HEK293 (cell line): ENCODE results near the gene ANGPTL4.

Experiments used
- CTCF ChIP-seq: fragments of 450-650 bp; formaldehyde crosslinking; IDR thresholded peaks from 2 replicates; pipeline ENCODE4 v1.5.1; 2016; ENCODE audit warnings: missing biosample characterization, missing genetic modification characterization
- KLF17 ChIP-seq: fragments of 450-650 bp; formaldehyde crosslinking; IDR thresholded peaks from 2 replicates; pipeline ENCODE4 v1.5.1; 2016; ENCODE audit warnings: missing biosample characterization, missing genetic modification characterization
- PBX3 ChIP-seq: sonication (generic); formaldehyde crosslinking; IDR thresholded peaks from 2 replicates; pipeline ENCODE4 v1.8.1; 2022; ENCODE audit warnings: mild to moderate bottlenecking, moderate library complexity, missing genetic modification reagents
- TRIM28 ChIP-seq: IDR thresholded peaks from 2 replicates; pipeline ENCODE4 v1.6.1; 2011; ENCODE audit warnings: low read length, control low read depth, borderline replicate concordance
- ZBTB21 ChIP-seq: fragments of 450-650 bp; formaldehyde crosslinking; IDR thresholded peaks from 2 replicates; pipeline ENCODE4 v1.5.1; 2017; ENCODE audit warnings: missing biosample characterization, missing genetic modification characterization
- ZEB2 ChIP-seq: fragments of 450-650 bp; formaldehyde crosslinking; IDR thresholded peaks from 2 replicates; pipeline ENCODE4 v1.5.1; 2016; ENCODE audit warnings: missing biosample characterization, missing genetic modification characterization
- ZFHX2 ChIP-seq: fragments of 450-650 bp; formaldehyde crosslinking; conservative IDR thresholded peaks from 2 replicates; pipeline ENCODE4 v1.5.1; 2016; ENCODE audit warnings: missing biosample characterization, missing genetic modification characterization
- ZNF501 ChIP-seq: fragments of 450-650 bp; formaldehyde crosslinking; IDR thresholded peaks from 2 replicates; pipeline ENCODE4 v1.5.1; 2016; ENCODE audit warnings: missing biosample characterization, missing genetic modification characterization

- TF ChIP-seq ZBTB21 (tag by site-specific recombination): no peak
- no peak; the same call in 1 of the 2 replicates for TF ChIP-seq PBX3
- TF ChIP-seq CTCF (tag by site-specific recombination): no peak
- no peak for TF ChIP-seq ZNF501
- no peak for TF ChIP-seq ZFHX2 (tag by site-specific recombination)
- no peak for TF ChIP-seq TRIM28
- TF ChIP-seq KLF17: no peak
- TF ChIP-seq ZEB2: no peak
Observed at GRCh38 chr19:8391198-8392016, 27.5 kb downstream of the ANGPTL4 start.
